HG02938 (cell line): ENCODE results near the gene FGF7.
"Not testable (repeated sequence)": the region's sequence is repeated elsewhere in the genome, so short reads cannot be mapped to it uniquely, and the experiment has no call there.

Experiments used
- ATAC-seq: cut with Tn5 transposase; IDR thresholded peaks from one replicate; pipeline ENCODE4 v1.9.1; 2021; ENCODE audit warnings: mild to moderate bottlenecking, moderate library complexity; ENCODE audit not compliant: unreplicated experiment

The FGF7 gene, protein sequence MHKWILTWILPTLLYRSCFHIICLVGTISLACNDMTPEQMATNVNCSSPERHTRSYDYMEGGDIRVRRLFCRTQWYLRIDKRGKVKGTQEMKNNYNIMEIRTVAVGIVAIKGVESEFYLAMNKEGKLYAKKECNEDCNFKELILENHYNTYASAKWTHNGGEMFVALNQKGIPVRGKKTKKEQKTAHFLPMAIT

DNA sequence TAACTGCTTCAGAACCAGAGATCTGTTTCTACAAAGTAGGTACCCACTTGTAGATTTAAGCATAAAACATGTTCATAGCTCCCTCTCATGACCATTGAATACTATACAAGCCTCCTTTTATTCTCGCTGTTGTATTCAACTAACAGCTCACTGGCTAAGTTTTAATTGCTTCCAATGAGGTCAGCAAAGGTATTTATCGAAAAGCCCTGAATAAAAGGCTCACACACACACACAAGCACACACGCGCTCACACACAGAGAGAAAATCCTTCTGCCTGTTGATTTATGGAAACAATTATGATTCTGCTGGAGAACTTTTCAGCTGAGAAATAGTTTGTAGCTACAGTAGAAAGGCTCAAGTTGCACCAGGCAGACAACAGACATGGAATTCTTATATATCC is at the start of gene FGF7:
Gene FGF7 (plus strand): TSS at position 222 of the 400 bp plus-strand sequence. CDS start 1,056 bp downstream, outside the sequence.
- no peak for ATAC-seq

DNA sequence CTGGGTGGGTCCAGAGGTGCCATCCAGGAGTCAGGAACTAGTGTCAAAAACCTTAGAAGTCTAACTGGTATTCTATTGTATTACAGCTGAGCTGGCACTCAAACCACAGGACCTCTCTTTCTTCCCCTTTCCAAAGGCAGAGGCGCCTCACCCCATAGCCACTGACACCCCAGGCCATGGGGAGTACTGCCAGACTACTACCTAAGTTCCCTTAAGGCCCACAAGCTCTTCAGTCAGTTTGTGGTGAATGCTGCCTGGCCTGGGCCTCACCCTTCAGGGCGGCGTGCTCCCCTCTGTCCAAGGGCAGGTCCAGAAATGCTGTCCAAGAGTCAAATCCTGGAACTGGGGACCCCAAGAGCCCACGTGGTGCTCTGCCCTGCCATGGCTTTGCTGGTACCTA is 43.0 kb upstream of the FGF7 start:
- no peak for ATAC-seq

DNA sequence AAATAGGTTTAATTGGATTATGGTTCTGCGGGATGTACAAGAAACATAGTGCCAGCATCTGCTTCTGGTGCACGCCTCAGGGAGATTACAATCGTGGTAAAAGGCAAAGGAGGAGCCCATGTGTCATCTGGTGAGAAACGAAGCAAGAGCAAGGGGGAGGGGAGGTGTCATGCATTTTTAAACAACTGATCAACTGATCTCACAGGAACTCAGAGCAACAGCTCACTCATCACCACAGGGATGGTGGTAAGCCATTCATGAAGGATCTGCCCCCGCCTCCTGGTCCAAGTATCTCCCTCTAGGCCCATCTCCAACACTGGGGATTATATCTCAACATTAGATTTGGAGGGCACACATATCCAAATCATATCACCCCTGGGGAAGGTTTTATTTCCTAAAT is 42.1 kb upstream of the FGF7 start:
- ATAC-seq, result no peak

DNA sequence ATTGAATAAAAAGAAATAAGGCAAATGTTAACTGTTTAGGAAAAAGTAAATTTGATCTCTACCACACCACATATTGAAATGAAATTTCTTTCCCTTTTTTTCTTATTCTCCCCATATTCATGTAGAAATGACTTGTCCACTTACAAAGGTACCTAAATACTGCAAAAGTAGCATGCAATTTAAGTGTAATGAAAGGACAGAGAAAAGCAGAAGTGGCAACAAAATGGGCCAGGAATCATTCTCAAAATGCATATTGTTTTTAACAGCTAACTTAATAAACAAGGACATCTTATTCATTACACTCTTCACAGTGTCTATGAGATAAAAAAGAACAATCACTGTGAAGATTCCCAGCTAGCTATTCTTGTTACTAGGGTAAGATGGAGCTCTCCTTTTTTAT is 40.6 kb upstream of the FGF7 start:
- ATAC-seq, result no peak

DNA sequence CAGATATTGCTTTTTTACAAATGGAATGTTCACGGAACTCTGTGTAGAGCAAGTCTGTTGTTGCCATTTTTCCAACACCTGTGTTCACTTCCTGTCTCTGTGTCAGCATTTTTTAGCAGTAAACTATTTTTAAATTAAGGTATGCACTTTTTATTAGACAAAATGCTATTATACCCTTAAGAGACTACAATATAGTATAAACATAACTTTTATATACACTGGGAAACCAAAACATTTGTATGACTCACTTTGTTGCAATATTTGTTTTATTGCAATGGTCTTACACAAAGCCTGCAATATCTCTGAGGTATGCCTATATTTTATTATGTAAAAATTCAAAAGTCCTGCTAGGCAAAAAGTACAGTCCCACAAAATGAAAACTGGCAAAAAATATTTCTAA is 39.8 kb upstream of the FGF7 start:
- ATAC-seq, result no peak

DNA sequence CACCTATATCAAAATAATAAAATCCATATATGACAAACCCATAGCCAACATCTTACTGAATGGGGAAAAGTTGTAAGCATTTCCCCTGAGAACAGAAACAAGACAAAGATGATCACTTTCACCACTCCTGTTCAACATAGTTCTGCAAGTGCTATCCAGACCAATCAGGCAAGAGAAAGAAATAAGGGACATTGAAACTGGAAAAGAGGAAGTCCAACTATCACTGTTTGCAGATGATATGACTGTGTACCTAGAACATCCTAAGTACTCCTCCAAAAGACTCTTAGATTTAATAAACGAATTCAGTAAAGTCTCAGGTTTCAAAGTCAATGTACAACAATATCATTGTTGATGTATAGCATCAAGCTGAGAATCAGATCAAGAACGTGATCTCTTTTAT is 35.6 kb upstream of the FGF7 start:
- no peak for ATAC-seq

DNA sequence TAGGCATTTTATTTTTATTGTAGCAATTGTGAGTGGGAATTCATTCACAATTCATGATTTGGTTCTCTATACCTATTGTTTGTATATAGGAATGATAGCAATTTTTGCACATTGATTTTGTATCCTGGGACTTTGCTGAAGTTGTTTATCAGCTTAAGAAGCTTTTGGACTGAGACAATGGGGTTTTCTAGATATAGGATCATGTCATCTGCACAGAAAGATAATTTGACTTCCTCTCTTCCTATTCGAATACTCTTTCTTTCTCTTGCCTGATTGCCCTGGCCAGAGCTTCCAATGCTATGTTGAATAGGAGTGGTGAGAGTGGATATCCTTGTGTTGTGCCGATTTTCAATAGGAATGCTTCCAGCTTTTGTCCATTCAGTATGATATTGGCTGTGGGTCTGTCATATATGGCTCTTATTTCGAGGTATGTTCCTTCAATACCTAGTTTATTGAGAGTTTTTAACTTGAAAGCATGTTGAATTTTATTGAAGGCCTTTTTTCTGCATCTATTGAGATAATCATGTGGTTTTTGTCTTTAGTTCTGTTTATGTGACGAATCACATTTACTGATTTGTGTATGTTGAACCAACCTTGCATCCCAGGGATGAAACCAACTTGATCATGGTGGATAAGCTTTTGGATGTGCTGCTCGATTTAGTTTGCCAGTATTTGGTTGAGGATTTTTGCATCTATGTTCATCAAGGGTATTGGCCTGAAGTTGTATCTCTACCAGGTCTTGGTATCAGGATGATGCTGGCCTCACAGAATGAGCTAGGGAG is 20.3 kb upstream of the FGF7 start:
- ATAC-seq, result not testable (repeated sequence)

DNA sequence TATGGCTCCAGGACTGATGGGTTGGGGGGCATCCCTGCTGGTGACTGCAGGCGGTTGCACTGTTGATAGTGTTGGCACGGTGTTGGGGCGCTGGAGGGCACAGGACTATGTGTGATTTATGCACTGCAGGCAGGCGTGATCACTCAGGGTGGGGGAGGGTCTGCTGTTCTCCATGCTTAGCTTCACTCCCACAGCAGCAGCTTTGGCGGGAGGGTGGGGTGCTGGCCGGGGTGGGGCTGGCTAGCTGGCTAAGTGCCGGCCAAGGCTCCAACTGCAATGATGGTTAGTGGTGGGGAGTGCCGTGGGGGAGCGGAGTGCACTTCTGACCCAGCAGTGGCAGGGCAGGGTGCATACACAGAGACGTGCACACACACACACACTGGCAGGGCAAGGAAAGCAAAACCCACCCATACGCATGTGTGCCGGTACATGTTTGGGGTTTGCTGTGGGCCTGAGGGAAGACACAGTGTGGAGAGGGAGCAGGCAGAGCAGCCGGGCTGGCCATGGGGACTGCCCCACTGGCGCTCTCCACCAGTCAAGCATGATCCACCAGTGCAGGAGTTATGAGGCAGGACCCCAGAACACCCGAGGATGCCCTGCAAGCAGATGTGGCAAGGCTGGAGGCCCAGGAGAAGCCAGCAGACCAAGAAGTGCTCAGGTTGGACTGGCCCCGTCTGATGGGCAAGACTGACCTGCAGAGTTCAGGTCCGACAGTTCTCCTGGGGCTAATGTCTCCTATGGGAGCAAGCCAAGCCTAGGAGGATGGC is 16.5 kb upstream of the FGF7 start:
- ATAC-seq, result no peak

DNA sequence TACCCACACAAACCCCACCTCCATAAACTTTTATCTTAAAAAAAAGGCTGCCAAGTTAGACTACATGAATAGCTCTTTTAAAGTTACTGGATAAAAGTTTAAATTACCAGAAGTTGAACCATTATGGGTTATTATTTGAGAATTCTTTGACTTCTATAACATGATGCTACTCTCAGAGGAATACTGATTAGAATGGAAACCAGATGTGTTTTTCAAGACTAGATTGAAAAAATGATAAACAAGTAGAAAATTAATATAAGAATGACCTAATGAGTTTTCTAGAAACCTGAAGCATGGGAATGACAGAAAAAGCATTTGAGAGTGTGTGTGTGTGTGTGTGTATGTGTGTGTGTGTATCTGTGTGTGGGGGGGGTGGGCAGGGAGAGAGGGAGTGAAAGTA is 12.4 kb upstream of the FGF7 start:
- ATAC-seq, result no peak

DNA sequence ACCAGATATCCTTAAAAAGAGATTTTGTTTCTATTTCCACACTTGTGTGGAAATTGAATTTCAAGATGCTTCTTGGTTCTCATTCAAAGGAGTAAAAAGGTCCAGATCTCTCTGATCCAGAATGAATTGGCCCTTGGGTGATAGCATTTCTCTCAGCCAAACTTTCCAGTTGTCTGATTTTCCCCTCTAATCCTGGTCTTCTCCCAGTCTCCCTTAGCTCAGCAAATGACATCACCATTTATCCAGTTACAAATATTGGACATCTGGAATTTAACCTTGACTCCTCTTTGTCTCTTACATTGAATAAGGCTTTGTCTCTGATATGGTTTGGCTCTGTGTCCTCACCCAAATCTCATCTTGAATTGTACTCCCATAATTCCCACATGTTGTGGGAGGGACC is 10.2 kb upstream of the FGF7 start:
- no peak for ATAC-seq

DNA sequence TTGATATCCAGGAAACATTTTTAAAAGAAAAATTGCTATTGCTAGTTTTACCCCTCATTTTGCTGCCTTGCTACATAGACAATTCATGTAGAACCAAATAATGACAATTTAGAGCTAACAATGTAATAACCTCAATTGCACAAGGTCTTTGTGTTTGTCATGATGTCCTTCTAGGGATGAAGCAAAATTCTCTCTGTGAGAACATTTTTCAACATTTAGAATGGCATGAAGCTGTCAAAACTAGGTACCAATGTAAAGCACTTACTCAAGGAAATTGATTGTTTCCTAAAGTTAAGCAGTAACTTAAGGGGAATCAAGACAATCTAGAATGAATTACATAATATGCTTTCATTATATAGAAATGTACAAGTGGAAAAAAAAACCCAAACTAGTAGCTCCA is 7.9 kb upstream of the FGF7 start:
- ATAC-seq, result no peak

DNA sequence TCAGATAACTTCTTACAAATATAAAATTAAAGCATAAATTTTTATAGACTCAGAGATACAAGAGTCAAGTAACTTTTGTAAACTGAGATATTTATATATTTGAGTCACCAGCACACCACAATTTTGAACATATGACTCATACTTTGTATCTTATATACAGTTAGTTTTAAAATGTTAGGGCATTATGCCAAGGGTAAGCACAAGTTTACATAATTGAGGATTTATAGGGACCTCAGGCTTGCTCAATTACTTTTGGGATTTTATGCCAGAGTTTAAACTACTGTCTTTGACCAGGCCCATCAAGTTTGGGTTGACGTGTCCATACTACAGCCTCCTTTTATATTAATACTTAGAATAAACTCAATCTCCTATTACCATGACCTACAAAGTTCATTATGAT is 7.4 kb upstream of the FGF7 start:
- no peak for ATAC-seq

DNA sequence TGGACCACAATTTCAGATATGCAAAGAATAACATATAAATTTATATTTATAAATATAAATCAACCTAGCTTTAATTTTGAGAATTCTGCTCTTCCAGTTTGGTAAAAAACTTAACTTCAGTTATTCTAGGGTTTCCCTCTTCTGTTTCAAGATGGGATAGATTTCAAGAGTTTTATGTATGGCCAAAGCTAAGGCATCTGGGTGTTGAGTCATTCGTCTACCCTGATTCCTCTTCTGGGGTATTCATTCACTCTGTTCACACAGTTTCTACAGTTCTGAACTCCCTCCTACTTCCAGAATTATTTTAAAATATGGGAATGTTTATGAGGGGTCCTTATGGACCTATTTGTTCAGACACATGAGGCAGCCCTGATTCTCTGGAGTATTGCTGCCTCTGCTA is 4.2 kb upstream of the FGF7 start:
- no peak for ATAC-seq

DNA sequence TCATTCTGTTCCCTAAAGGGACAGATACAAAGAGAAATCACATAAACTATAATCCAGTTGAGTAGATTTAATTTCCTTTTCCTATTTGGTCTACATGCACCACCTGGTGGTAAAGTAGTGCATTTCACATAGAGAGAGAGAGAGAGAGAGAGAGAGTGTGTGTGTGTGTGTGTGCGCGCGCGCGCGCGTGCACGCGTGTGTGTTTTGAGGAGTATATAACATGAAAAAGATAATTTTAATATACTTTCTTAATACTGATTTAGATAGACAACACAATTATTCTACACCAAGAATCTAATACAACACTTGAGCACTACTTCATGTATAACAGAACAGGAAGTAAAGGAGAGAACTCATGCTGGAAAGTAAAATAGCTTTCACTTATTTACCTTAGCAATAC is 1.1 kb upstream of the FGF7 start:
- no peak for ATAC-seq

DNA sequence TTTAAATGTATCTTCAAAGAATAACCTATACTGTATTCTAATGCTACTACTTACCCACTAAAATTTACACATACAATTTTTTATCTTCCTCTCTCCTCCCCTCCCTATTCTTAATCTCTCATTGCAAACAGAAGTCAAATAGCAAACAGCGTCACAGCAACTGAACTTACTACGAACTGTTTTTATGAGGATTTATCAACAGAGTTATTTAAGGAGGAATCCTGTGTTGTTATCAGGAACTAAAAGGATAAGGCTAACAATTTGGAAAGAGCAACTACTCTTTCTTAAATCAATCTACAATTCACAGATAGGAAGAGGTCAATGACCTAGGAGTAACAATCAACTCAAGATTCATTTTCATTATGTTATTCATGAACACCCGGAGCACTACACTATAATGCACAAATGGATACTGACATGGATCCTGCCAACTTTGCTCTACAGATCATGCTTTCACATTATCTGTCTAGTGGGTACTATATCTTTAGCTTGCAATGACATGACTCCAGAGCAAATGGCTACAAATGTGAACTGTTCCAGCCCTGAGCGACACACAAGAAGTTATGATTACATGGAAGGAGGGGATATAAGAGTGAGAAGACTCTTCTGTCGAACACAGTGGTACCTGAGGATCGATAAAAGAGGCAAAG is 984 bp downstream of the FGF7 start:
- ATAC-seq, result no peak

DNA sequence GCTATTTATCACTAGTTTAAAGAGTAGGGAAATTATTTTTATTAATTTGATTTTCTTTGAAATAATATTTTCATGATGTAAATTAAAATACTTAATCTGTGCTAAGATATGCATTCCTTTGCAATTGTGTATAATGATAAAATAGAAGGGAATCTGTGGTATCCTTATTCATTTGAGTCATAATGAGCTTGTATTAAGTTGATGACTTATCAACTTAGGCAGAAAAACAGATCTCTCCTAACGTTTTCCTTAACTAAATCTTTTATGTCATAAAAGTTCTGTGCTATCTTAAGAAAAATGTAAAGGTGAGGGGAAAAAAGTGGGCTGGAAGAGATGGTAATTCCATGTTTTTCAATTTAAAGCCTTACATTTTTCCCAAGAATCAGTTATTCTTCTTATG is 1.9 kb downstream of the FGF7 start:
- ATAC-seq, result no peak

DNA sequence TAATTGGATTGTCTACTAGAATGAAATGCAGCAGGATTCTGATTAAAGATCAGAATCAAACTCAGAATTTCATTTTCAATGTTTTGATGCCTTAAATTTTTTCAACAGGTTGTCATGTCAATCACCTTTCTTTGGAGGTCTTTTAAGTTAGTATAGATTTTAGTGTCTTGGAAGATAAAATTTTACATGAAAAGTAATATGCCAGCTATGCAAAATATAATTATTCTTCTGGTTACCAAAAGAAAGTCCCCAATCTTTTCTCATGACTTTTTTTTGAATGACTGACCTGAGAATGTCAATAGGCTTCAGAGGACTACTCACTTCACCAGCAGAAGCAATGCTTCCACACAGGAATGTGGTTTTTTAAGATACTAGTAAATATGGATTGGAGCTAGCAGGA is 4.3 kb downstream of the FGF7 start:
- no peak for ATAC-seq

DNA sequence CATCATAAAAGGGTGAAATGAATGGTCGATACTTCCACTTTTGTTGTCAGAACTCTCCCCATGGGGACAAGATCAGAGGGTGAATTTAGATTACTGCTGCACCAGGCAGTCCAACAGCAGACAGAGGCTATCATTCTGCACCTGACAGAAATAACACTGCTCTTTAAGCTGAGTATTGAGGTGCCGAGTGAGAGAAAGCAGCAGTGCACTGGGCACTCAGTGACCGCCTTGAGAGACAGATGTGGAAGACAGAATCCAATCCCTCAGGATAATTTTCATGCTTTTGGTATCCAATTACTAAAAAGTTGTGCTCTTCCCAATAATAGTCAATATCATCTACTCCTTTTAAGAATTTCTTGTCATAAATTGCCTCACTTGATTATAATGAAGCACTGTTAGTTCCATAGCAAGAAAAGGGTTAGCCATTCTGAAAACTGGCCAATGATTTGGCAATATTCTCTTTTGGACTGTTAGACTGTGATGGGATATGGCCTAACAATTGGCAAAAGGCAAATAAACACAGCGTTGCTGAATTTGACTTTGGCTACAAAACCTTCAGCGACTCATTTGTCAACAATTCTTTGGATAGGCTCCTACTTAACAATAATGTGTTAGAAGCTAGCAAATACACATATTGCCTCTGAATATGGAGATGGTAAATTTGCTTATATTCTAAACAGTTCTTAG is 5.5 kb downstream of the FGF7 start:
- no peak for ATAC-seq

DNA sequence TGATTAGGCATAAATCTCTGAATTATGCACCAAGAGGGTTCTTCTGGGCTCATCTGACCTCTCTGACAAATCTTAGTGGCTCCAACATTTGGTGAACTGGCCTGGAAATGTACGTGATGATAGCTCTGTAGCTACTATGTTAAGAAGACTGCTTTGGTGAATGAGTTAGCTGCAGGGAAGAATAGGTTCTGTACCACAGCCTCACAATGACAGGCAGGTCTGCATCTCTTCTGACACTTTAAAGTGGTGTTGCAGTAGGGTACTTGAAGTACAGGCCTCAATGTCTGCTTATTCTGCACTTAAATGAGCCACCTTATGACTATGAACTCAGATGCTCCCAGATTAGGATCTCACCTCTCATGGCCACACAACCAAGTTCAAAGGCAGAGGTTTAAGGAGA is 7.0 kb downstream of the FGF7 start:
- ATAC-seq, result no peak

DNA sequence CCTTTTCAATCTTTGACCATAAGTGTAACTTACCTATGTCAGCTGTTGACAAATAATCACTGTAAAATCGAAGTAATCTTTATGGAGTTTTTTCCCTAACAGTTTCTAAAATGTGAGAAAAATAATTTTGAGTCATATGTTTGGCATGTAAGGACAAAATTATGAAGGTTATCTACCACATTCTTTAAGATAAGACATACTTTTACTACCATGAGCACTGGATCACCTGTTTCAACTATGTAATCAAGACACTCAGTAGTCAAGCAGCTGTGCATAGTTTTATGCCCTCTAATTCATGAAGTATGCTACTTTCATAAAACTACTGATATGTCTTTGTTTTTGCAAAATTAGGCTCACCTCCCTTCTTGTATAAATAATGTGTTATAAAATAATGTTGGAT is 12.1 kb downstream of the FGF7 start:
- no peak for ATAC-seq

DNA sequence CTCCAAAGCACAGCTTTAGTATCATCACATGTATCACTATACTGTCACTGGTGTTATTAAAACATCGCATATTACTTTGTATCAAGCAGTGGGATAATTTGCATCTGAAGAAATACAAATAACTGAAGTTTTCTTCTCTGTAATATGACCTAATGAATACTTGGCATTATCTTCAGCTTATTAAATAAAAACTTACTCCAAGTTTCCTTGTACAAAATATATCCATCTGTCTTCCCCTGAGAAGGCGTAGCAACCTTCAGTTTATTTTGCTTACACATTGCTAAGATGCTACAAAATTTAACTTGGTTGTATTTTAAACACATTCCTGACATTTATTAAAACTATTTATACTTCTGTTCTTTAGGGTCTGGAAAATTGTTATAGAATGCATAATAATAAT is 13.7 kb downstream of the FGF7 start:
- ATAC-seq, result no peak
